Mononuclear cell (primary cell): Measurements from ENCODE around the gene UQCR11. TPM values are rescaled to one million over a fixed set of nuclear protein-coding genes. Genes with fewer than 3 reads are reported as not detected.

Experiments used
- H3K27me3 ChIP-seq: 2 replicates; pipeline ENCODE4 v1.6.0; 2011; ENCODE audit warnings: low read length, control low read depth; ENCODE audit not compliant: insufficient read depth
- H3K4me1 ChIP-seq: 2 replicates; pipeline ENCODE4 v1.5.1; 2011; ENCODE audit warnings: mild to moderate bottlenecking, low read length, control low read depth; ENCODE audit not compliant: insufficient read depth
- H3K4me3 ChIP-seq: 2 replicates; pipeline ENCODE4 v1.5.1; 2011; ENCODE audit warnings: mild to moderate bottlenecking, low read length, moderate library complexity
- H3K9me3 ChIP-seq: 2 replicates; pipeline ENCODE4 v1.5.1; 2011; ENCODE audit warnings: low read depth, mild to moderate bottlenecking, control low read depth, low read length
- total RNA-seq: library from RNA; depleted of rRNA; stranded (reverse); fragments of >200 nt; gene quantifications from one replicate; pipeline ENCODE4 v1.2.3, GENCODE V29; 2012

The UQCR11 gene
- total RNA-seq, 1 donor = 31.6 TPM

DNA sequence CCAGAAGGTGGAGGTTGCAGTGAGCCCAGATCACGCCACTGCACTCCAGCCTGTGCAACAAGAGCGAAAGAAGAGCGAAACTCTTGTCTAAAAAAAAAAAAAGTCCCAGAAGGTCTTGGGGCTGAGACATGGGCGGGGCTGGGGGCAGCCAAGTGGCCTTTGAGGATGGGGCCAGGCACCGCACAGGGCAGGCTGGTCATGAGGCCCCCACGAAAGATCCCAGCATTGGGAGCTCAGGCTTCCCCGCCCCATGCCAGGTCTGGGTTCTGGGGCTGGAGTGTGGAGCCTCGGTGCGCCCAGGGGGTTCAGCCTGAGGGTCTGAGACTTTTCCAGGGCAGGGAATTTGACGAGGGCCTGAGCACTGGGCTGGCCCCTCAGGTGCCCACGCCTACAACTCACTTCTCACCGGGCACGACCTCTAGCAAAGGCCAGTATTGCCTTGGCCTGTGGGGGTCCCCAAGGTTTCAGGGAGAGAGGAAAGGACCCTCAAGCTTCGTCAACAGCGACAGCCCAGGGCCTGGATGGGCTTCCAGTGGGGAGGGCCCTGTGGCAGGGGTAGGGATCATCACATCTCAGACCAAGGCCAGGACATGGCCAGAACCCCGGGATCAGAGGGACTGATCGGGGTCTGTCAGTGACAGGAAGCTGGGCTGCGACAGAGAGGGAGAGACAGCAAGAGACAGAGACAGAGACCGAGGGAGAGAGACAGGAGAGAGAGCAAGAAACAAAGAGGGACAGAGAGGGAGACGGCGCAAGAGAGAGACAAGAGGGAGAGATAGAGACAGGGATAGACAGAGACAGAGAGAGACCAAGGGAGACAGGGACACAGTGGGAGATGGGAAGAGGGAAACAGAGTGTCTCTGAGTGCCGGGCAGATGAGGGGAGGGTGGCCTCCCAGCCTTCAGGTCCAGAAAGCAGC lies 29.7 kb downstream of the UQCR11 start:
- H3K4me3 ChIP-seq = no peak overlapping the region
- no peaks in the 10 kb centered on the region for H3K4me1 ChIP-seq
- H3K9me3 ChIP-seq = no peaks in the 10 kb centered on the region
- H3K27me3 ChIP-seq = no peaks in the 10 kb centered on the region

DNA sequence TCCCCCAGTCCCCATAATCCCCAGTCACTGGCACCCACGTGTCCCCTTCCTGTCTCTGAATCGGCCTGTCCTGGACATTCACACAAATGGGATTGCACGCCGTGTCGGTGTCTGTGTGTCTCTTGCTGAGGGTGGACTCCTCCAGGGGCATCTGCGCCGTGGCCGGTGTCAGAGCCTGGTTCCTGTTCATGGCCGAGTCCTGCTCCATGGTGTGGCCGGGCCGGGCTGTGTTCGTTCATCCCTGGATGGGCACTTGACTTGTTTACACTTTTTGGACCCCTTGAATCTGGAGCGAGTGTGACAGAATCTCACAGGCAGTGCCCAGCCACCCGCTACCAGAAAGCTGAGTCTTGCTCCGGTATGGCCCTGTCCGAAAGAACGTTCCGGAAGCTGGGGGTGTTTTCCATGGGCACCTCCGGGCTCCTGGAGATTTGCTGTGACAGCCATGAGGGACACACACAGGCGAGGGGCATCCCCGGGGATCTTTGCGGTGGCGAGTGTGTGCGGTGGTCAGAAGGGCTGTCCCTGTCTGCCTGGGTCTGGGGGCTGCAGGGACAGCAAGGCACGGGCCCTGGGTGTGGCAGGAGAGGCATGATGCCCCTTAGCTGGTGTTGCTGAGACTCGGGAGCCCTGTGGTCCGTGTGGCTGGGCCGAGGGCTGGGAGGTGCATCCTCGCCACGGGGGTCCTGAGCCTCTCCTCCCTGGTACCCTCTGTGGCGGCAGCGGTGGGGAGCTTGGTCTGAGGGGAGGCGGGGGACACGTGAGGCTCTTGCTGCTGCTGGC lies 30.7 kb downstream of the UQCR11 start:
- Histone ChIP-seq H3K27me3 (no peaks in the 10 kb centered on the region), H3K4me1 (no peaks in the 10 kb centered on the region), H3K9me3 (no peaks in the 10 kb centered on the region), H3K4me3 (no peak overlapping the region)

DNA sequence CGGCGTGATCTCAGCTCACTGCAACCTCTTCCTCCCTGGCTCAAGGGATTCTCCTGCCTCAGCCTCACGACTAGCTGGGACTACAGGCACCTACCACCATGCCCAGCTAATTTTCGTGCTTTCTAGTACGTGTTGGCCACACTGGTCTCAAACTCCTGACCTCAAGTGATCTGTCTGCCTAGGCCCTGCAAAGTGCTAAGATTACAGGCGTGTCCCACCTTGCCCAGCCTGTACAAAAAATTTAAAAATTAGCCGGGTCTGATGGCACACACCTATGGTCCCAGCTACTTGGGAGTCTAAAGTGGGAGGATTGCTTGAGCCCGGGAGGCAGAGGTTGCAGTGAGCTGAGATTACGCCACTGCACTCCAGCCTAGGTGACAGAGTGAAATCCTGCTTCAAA lies 32.5 kb downstream of the UQCR11 start:
- Histone ChIP-seq H3K4me3 (no peak overlapping the region), H3K27me3 (no peaks in the 10 kb centered on the region), H3K4me1 (no peaks in the 10 kb centered on the region), H3K9me3 (no peaks in the 10 kb centered on the region)

DNA sequence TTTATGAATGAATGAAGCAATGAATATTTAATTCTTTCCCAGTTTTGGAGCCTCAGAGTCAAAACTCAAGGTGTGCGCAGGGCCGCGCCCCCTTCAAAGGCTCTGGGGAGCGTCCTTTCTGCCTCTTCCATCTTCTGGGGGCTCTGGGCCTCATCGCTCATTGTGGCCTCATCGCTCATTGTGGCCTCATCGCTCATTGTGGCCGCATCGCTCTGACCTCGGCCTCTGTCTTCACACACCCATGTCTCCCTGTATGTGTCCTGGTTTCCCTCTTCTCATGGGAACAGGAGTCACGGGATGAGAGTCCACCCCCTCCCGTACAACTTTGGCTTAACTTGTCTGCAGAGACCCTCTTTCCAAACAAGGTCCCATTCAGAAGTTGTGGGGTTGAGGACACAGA lies 33.9 kb downstream of the UQCR11 start:
- Histone ChIP-seq H3K9me3 (no peaks in the 10 kb centered on the region), H3K27me3 (no peaks in the 10 kb centered on the region)

DNA sequence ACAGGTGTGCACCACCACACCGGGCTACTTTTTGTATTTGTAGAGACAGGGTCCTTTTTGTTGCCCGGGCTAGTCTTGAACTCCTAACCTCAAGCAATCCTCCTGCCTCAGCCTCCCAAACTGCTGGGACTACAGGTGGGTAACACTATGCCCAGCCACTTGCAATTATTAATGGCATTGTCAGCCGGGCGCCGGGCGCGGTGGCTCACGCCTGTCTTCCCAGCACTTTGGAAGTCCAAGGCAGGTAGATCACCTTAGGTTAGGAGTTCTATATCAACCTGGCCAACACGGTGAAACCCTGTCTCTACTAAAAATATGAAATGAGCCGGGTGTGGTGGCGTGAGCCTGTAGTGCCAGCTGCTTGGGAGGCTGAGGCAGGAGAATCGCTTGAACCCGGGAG lies 34.4 kb downstream of the UQCR11 start:
- Histone ChIP-seq H3K9me3 (no peaks in the 10 kb centered on the region), H3K27me3 (no peaks in the 10 kb centered on the region), H3K4me3 (no peak overlapping the region), H3K4me1 (peaks cover 8% of the 10 kb centered on the region)

More for the DNA sequence above, 33.9 kb downstream of the UQCR11 start:
- no peak overlapping the region for H3K4me3 ChIP-seq
- peaks cover 8% of the 10 kb centered on the region for H3K4me1 ChIP-seq

DNA sequence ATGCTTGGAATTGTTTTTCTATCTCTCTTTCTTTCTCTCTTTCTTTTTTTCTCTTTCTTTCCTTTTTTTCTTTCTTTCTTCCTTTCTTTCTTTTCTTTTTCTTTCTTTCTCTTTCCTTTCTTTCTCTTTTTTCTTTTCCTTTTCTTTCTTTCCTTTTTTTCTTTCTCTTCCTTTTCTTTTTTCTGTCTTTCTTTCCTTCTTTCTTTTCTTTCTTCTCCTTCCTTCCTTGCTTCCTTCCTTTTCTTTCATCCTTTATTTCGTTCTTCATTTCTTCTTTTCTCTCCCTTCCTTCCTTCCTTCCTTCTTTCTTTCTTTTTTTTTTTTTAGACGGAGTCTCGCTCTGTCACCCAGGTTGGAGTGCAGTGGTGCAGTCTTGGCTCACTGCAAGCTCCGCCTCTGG lies 35.3 kb downstream of the UQCR11 start:
- Histone ChIP-seq H3K27me3 (no peaks in the 10 kb centered on the region), H3K4me3 (no peak overlapping the region), H3K4me1 (peaks cover 8% of the 10 kb centered on the region), H3K9me3 (no peaks in the 10 kb centered on the region)

DNA sequence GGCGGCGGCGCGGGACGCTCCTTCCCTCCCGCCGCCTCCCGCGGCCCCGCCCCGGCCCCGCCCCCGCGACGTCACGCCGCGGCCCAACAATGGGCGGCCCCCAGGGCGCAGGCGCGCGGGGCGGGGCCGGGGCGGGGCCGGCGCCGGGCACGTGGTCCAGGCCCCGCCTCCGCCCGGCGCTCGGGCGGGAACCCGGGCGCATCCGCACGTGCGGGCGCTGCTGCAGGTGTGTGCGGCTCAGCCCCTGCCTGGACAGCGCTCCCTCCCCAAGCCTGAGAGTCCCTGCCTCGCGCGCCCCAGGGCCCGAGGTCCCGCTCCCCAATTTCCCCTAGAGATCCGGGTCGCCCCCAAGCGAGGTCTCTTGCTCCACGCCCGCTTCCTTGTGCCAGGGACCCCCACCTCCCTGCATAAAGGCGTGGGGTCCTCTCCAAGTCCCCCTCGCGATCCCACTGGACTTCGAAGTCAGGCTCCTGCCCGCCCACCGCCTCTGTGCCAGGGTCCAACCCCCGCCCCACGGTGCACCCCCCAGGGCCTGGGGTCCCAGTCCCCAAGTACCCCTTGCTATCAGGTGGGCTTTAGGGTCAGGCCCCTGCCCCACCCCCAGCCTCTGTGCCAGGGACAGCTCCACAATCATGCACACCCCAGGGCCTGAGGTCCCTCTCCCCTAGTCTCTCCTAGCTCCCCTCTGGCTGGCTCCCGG lies 36.8 kb downstream of the UQCR11 start, which contains the start of gene MEX3D:
Gene MEX3D, minus strand, starts transcription at position 6 of the 700 bp plus-strand sequence. CDS start 267 bp downstream, outside the sequence.
- Histone ChIP-seq H3K4me1 (peaks cover 8% of the 10 kb centered on the region), H3K27me3 (no peaks in the 10 kb centered on the region), H3K9me3 (no peaks in the 10 kb centered on the region), H3K4me3 (no peak within 1 kb of the TSS)

DNA sequence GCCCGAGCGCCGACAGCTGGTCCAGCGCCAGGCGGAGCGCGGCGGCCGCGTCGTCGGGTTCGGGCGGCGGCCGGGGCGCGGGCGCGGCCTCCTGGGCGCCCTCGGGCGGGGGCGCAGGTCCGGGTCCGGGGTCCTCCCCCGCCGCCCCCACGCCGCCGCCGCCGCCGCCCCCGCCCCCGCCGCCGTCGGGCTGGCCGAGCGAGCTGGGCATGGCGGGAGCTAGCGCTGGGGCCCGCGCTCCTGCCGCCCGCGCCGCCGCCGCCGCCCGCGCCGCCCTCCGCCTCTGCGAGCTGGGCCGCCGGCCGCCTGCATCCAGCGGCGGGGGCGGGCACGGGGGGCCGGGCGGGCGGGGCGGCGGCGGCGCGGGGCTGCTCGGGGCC lies 37.4 kb downstream of the UQCR11 start:
- H3K4me3 ChIP-seq = no peak overlapping the region
- no peaks in the 10 kb centered on the region for H3K9me3 ChIP-seq
- H3K4me1 ChIP-seq = peaks cover 8% of the 10 kb centered on the region
- no peaks in the 10 kb centered on the region for H3K27me3 ChIP-seq

GRCh38 chr19:1567116-1567847 lies 38.0 kb downstream of the UQCR11 start:
- H3K27me3 ChIP-seq = no peaks in the 10 kb centered on the region
- peaks cover 8% of the 10 kb centered on the region for H3K4me1 ChIP-seq
- H3K4me3 ChIP-seq = no peak overlapping the region

DNA sequence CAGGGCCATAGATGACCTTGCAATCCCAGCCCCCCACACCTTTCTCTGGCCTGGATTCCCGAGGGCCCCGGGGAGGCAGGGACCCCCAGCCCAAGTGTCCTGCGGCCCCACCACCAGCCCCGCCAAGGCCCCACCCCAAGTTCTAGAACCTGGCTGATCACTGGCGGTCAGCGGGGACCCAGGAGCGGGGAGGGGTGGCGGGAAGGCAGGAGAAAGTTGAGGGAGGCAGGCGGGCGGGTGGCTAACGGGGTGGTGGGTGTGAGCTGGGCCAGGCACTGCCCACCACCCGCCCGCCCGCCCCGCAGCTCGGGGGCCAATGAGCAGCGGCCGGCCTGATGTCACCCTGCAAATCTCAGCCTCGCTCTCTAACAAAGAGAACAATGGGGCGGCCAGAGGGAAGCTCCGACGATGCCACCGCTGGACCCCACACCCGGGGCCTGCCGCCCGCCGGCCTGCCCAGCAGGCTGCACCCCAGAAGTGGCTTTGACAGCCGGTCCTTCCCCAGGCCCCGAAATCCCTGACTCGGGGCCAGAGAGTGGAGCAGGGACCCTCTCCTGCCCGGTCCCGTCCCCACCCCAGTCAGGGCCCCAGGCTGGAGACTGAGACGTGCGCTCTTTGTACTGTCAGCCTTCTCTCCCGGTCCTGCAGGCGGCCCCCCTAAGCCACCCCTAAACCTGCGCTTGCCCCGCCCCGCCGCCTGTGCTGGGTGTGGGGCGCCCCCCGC lies 38.7 kb downstream of the UQCR11 start:
- Histone ChIP-seq H3K4me3 (no peak overlapping the region), H3K9me3 (no peaks in the 10 kb centered on the region), H3K27me3 (no peaks in the 10 kb centered on the region), H3K4me1 (peaks cover 8% of the 10 kb centered on the region)

More at GRCh38 chr19:1567116-1567847, 38.0 kb downstream of the UQCR11 start:
- no peaks in the 10 kb centered on the region for H3K9me3 ChIP-seq

GRCh38 chr19:1563251-1563650 lies 42.0 kb downstream of the UQCR11 start:
- Histone ChIP-seq H3K9me3 (no peaks in the 10 kb centered on the region), H3K4me3 (no peak overlapping the region), H3K27me3 (no peaks in the 10 kb centered on the region), H3K4me1 (peaks cover 8% of the 10 kb centered on the region)

DNA sequence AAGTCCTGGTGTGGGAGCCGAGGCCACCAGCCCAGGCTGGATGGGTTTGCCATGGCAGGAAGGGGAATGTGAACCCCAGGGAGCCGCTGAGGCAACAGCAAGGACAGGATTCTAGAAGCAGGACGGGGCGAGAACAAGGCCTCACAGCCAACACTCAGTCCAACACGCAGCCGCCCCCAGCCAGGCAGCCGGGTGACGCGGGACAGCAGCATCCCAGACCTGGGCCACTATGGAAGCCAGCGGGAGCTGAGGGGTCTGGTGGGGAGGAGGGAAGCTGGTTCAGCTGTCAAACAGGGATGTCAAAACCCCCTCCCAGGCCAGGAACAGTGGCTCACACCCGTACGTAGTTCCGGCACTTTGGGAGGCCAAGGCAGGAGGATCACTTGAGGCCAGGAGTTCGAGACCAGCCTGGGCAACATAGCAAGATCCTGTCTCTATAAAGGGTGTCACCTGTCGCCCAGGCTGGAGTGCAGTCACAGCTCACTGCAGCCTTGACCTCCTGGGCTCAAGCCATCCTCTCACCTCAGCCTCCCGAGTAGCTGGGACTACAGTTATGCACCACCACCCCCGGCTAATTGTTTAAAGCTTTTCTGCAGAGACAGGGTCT lies 43.9 kb downstream of the UQCR11 start:
- no peaks in the 10 kb centered on the region for H3K9me3 ChIP-seq
- H3K27me3 ChIP-seq = no peaks in the 10 kb centered on the region
- H3K4me3 ChIP-seq = no peak overlapping the region
- no peaks in the 10 kb centered on the region for H3K4me1 ChIP-seq

DNA sequence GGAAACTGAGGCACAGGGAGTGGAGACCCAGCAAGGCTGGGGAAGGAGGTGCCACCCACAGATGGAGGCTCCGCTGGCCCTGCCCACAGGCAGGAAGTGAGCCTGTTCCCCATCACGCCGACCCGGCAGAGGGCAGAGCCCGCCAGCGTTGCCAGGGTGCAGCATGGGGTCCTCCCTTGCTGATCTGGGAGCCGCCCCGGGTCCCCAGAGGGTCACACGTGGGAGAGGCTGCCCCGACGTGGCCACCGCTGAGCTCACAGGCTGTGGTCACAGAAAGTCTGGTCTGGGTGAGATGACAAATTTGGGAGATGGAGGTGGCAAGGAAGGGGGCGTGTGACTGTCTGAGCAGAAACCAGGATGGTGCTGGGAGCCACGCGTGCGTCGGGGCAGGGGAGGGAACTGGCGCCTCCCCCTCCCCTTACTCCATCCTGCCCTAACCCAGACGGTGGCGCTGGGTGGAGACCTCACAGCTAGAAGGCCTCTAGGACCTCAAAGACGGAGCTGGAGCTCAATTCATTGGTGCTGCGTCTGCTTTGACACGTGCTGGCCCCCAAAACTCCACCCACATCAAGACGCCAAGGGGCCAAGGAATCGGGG lies 44.9 kb downstream of the UQCR11 start:
- Histone ChIP-seq H3K4me3 (no peak overlapping the region), H3K27me3 (no peaks in the 10 kb centered on the region), H3K4me1 (no peaks in the 10 kb centered on the region), H3K9me3 (no peaks in the 10 kb centered on the region)
